AG04449 (cell line): ENCODE data around the gene AMPD1.

ENCODE experiments used
- CTCF ChIA-PET: fragments of 350-600 bp; formaldehyde crosslinking; extraction: SDS; loops from one replicate; lab custom pipeline; 2021; ENCODE audit warnings: antibody characterized with exemption; lab: Yijun Ruan, JAX
- POLR2A ChIA-PET: fragments of 400-600, 350-600 bp; formaldehyde crosslinking; extraction: SDS; loops from one replicate; lab custom pipeline; 2020; ENCODE audit warnings: antibody characterized with exemption, inconsistent platforms; lab: Yijun Ruan, JAX
- DNase-seq: peaks from one replicate; pipeline ENCODE4 v3.0.0-alpha.2; 2010; ENCODE audit warnings: low read depth, low spot score
- H3K4me3 ChIP-seq: 2 replicates; pipeline ENCODE4 v1.5.1; 2011; ENCODE audit warnings: low read depth, mild to moderate bottlenecking, control low read depth, low read length
- CTCF ChIP-seq: IDR thresholded peaks from one replicate; pipeline ENCODE4 v1.5.1; 2011; ENCODE audit warnings: mild to moderate bottlenecking, moderate library complexity, low read length, control low read depth, inconsistent platforms; ENCODE audit not compliant: insufficient read depth; ENCODE audit errors: missing control alignments

AMPD1 gene

GRCh38 chr1:114669562-114670082 is 25.7 kb downstream of the AMPD1 start, which contains the start of gene DENND2C:
TSS of gene DENND2C (minus strand) at chr1:114670049. CDS start at chr1:114625984, 44,065 bp downstream.
- H3K4me3 ChIP-seq = peak within 1 kb of the TSS; percentile 79
- TF ChIP-seq CTCF = peak; percentile 19
- POLR2A ChIA-PET = no interaction called here
- CTCF ChIA-PET = interaction anchor here (0.6 to 7.2 kb wide), 5 partner anchors 9 to 387 kb away, joined by 3 to 63 read pairs (median 6); partner anchors contain the start of gene AMPD1
- no peak for DNase-seq

- peak overlapping the region; percentile 79 for H3K4me3 ChIP-seq
- no peak for TF ChIP-seq CTCF
- no peak for DNase-seq
- ChIA-PET POLR2A (no interaction called here), CTCF (interaction anchor here (1.2 to 7.2 kb wide), 4 partner anchors 9 to 386 kb away, joined by 3 to 63 read pairs (median 7); no protein-coding TSS in a partner anchor)
Observed at GRCh38 chr1:114668784-114669561, 26.4 kb downstream of the AMPD1 start.

- ChIA-PET CTCF (interaction anchor here (1.2 to 7.2 kb wide), 4 partner anchors 8 to 386 kb away, joined by 3 to 63 read pairs (median 7); no protein-coding TSS in a partner anchor), POLR2A (no interaction called here)
- no peak for TF ChIP-seq CTCF
- no peak for DNase-seq
- no peak overlapping the region for H3K4me3 ChIP-seq
Observed at GRCh38 chr1:114668373-114668772, 27.0 kb downstream of the AMPD1 start.

- ChIA-PET POLR2A (no interaction called here), CTCF (interaction anchor here (7.2 kb wide), 1 partner anchor 321 kb away, joined by 63 read pairs; no protein-coding TSS in a partner anchor)
- TF ChIP-seq CTCF = no peak
Observed at GRCh38 chr1:114666954-114667353, 28.4 kb downstream of the AMPD1 start.

GRCh38 chr1:114660238-114660637 is 35.1 kb downstream of the AMPD1 start:
- no peak for DNase-seq
- TF ChIP-seq CTCF = no peak
- ChIA-PET CTCF (interaction anchor here (1.4 to 1.5 kb wide), 3 partner anchors 9 to 378 kb away, joined by 3 to 8 read pairs (median 6); partner anchors contain the start of gene DENND2C), POLR2A (no interaction called here)
- no peak overlapping the region for H3K4me3 ChIP-seq

More at GRCh38 chr1:114666954-114667353, 28.4 kb downstream of the AMPD1 start:
- H3K4me3 ChIP-seq = no peak overlapping the region
- no peak for DNase-seq

- no peak for TF ChIP-seq CTCF
- no peak overlapping the region for H3K4me3 ChIP-seq
- ChIA-PET POLR2A (no interaction called here), CTCF (no interaction called here)
- no peak for DNase-seq
Observed at GRCh38 chr1:114651893-114652292, 43.5 kb downstream of the AMPD1 start.
